ENCODE data around the gene PPARG. TPM values are rescaled to one million over a fixed set of nuclear protein-coding genes. Genes with fewer than 3 reads are reported as not detected.

The PPARG gene
- polyA plus RNA-seq, 1 of the 3 experiments (the other 2 are of a cell fraction) = 2.8 TPM

- Histone ChIP-seq H4K20me1 (ENCODE audit: insufficient read depth) (no peaks in the 10 kb centered on the region), H3K9ac (no peak overlapping the region), H3K27ac (ENCODE audit: low read depth in 2 of 2, low read length in 1 of 2) (no peak overlapping the region), H3K9me2 (no peaks in the 10 kb centered on the region; the same call in 1 of the 2 replicates), H3K79me2 (ENCODE audit: insufficient read depth) (no peaks in the 10 kb centered on the region), H3K36me3 (replicated peaks in 1 of 2; ENCODE audit: control insufficient read depth in 1 of 2, insufficient read depth in 2 of 2, low read length in 1 of 2) (no peaks in the 10 kb centered on the region), H3K4me2 (no peak overlapping the region), H2AFZ (ENCODE audit: low read depth) (no peak overlapping the region), H3K9me3 (no peaks in the 10 kb centered on the region), H3K4me3 (ENCODE audit: low read depth in 2 of 2, low read length in 1 of 2) (no peak overlapping the region), H3K27me3 (ENCODE audit: insufficient read depth) (no peaks in the 10 kb centered on the region), H3K4me1 (ENCODE audit: control insufficient read depth in 1 of 2, insufficient read depth in 2 of 2, low read depth in 1 of 2, low read length in 1 of 2) (no peaks in the 10 kb centered on the region), H3F3A (replicated peaks; ENCODE audit: insufficient read depth) (no peaks in the 10 kb centered on the region)
- TF ChIP-seq FOSL2 (IDR thresholded peaks at IDR 0.05; ENCODE audit: borderline replicate concordance, low read depth) = no peak
- TF ChIP-seq CTCF (IDR thresholded peaks at IDR 0.05) = no peak
- no peak for TF ChIP-seq ELF1 (IDR thresholded peaks at IDR 0.05)
- TF ChIP-seq FOXJ3 (CRISPR knock-in tag; IDR thresholded peaks at IDR 0.05) = no peak
- no peak for TF ChIP-seq GABPA (IDR thresholded peaks at IDR 0.05; ENCODE audit: low read depth)
- TF ChIP-seq USF2 (IDR thresholded peaks at IDR 0.05; ENCODE audit: borderline replicate concordance, low read depth, low read length) = no peak
- TF ChIP-seq IRF3 (IDR thresholded peaks at IDR 0.05; ENCODE audit: low read depth, low read length) = no peak
- no peak for TF ChIP-seq NRF1 (IDR thresholded peaks at IDR 0.05; ENCODE audit: low read depth, low read length)
- no peak for TF ChIP-seq YY1 (IDR thresholded peaks at IDR 0.05; ENCODE audit: low read depth)
- TF ChIP-seq CHD2 (IDR thresholded peaks at IDR 0.05; ENCODE audit: low read length, partially characterized antibody) = no peak
- no peak for TF ChIP-seq ZBTB33 (IDR thresholded peaks at IDR 0.05; ENCODE audit: borderline replicate concordance, low read depth)
- no peak for TF ChIP-seq MXI1 (IDR thresholded peaks at IDR 0.05; ENCODE audit: low read depth, low read length)
- TF ChIP-seq EP300 (IDR thresholded peaks at IDR 0.05; ENCODE audit: borderline replicate concordance in 1 of 2, low read depth in 1 of 2, low read length in 1 of 2) = no peak
- no peak for TF ChIP-seq MAX (IDR thresholded peaks at IDR 0.05; ENCODE audit: low read depth)
- TF ChIP-seq RCOR1 (IDR thresholded peaks at IDR 0.05; ENCODE audit: low read length) = no peak
- TF ChIP-seq SMC3 (IDR thresholded peaks at IDR 0.05; ENCODE audit: low read depth, low read length) = no peak
- WGBS (ENCODE audit: low lambda C conversion rate) = 71% methylated on average over 1 of the region's 1 CpG
- POLR2A ChIA-PET = no interaction called here
- no peak for DNase-seq
- CTCF ChIA-PET = no interaction called here
Measured at GRCh38 chr3:12381199-12381598, 92.3 kb downstream of the PPARG start.

All from SK-N-SH (cell line).